HEK293 (cell line): Measurements from ENCODE around the gene PARP6.

Experiments
- CTCF ChIA-PET: fragments of 350-600 bp; formaldehyde crosslinking; extraction: SDS; loops from one replicate; lab custom pipeline; 2021; ENCODE audit warnings: antibody characterized with exemption; lab: Yijun Ruan, JAX
- POLR2A ChIA-PET: fragments of 300-600 bp; formaldehyde crosslinking; extraction: SDS; loops from one replicate; lab custom pipeline; 2020; ENCODE audit warnings: antibody characterized with exemption, inconsistent platforms; lab: Yijun Ruan, JAX
- H3K27ac ChIP-seq: fragments of 200-500 bp; sonication (Bioruptor generic); 2 replicates; pipeline ENCODE4 v1.5.1; 2014; ENCODE audit warnings: low read depth, low read length, control low read depth, inconsistent platforms; ENCODE audit errors: extremely low read depth
- H3K36me3 ChIP-seq, 2 experiments: fragments of 200-500 bp in 1 of 2; sonication (Bioruptor generic) in 1 of 2; 1 replicate in 1 of 2; 2 replicates in 1 of 2; pipeline ENCODE4 v1.5.1; 2014 to 2017; ENCODE audit warnings: inconsistent platforms in 2 of 2, low read length in 2 of 2; ENCODE audit not compliant: control insufficient read depth in 2 of 2, insufficient read depth in 1 of 2
- H3K4me1 ChIP-seq: fragments of 200-500 bp; sonication (Bioruptor generic); 2 replicates; pipeline ENCODE4 v1.5.1; 2014; ENCODE audit warnings: mild to moderate bottlenecking, low read length, inconsistent platforms; ENCODE audit not compliant: control insufficient read depth, insufficient read depth
- H3K4me3 ChIP-seq: 2 replicates; pipeline ENCODE4 v1.5.1; 2011; ENCODE audit warnings: low read depth, mild to moderate bottlenecking, control low read depth, low read length, moderate library complexity
- H3K9me3 ChIP-seq: fragments of 200-500 bp; sonication (Bioruptor generic); 2 replicates; pipeline ENCODE4 v1.5.1; 2014; ENCODE audit warnings: low read depth, low read length, inconsistent platforms; ENCODE audit not compliant: control insufficient read depth, insufficient read depth
- HOXD13 ChIP-seq: sonication (generic); formaldehyde crosslinking; IDR thresholded peaks from 2 replicates; pipeline ENCODE4 v1.8.0; 2022; ENCODE audit warnings: missing genetic modification reagents, borderline replicate concordance
- OVOL3 ChIP-seq: fragments of 450-650 bp; formaldehyde crosslinking; IDR thresholded peaks from 2 replicates; pipeline ENCODE4 v1.5.1; 2016; ENCODE audit warnings: missing biosample characterization, missing genetic modification characterization
- PRDM1 ChIP-seq: fragments of 450-650 bp; formaldehyde crosslinking; IDR thresholded peaks from 2 replicates; pipeline ENCODE4; 2016; ENCODE audit warnings: missing biosample characterization, missing genetic modification characterization
- SALL2 ChIP-seq: fragments of 450-650 bp; formaldehyde crosslinking; IDR thresholded peaks from 2 replicates; pipeline ENCODE4 v1.5.0; 2017; ENCODE audit warnings: missing biosample characterization, mild to moderate bottlenecking, missing genetic modification characterization, borderline replicate concordance
- ZBTB48 ChIP-seq: fragments of 450-650 bp; formaldehyde crosslinking; IDR thresholded peaks from 2 replicates; pipeline ENCODE4 v1.5.1; 2016; ENCODE audit warnings: missing biosample characterization, missing genetic modification characterization
- ZEB2 ChIP-seq: fragments of 450-650 bp; formaldehyde crosslinking; IDR thresholded peaks from 2 replicates; pipeline ENCODE4 v1.5.1; 2016; ENCODE audit warnings: missing biosample characterization, missing genetic modification characterization
- ZFP69B ChIP-seq: fragments of 450-650 bp; formaldehyde crosslinking; IDR thresholded peaks from 2 replicates; pipeline ENCODE4 v1.5.1; 2016; ENCODE audit warnings: missing biosample characterization, missing genetic modification characterization
- ZNF121 ChIP-seq: fragments of 450-650 bp; formaldehyde crosslinking; IDR thresholded peaks from 2 replicates; pipeline ENCODE4 v1.5.1; 2016; ENCODE audit warnings: missing biosample characterization, missing genetic modification characterization
- ZNF132 ChIP-seq: fragments of 450-650 bp; formaldehyde crosslinking; IDR thresholded peaks from 2 replicates; pipeline ENCODE4 v1.5.1; 2017; ENCODE audit warnings: missing biosample characterization, missing genetic modification characterization, borderline replicate concordance
- ZNF146 ChIP-seq: fragments of 450-650 bp; formaldehyde crosslinking; IDR thresholded peaks from 2 replicates; pipeline ENCODE4 v1.5.1; 2016; ENCODE audit warnings: missing biosample characterization, missing genetic modification characterization
- ZNF18 ChIP-seq: fragments of 450-650 bp; formaldehyde crosslinking; IDR thresholded peaks from 2 replicates; pipeline ENCODE4 v1.5.1; 2016; ENCODE audit warnings: missing biosample characterization, missing genetic modification characterization
- ZNF266 ChIP-seq: fragments of 450-650 bp; formaldehyde crosslinking; IDR thresholded peaks from 2 replicates; pipeline ENCODE4 v1.5.1; 2016; ENCODE audit warnings: missing biosample characterization, missing genetic modification characterization, low read depth
- ZNF274 ChIP-seq, 2 experiments: fragments of 200-500 bp in 1 of 2; fragments of 450-650 bp in 1 of 2; sonication (Bioruptor generic) in 1 of 2; formaldehyde crosslinking in 1 of 2; IDR thresholded peaks; 2 replicates each; pipeline versions ENCODE4 v1.5.1 to v1.6.1; 2014 to 2016; ENCODE audit warnings: borderline replicate concordance in 1 of 2, inconsistent platforms in 1 of 2, low read length in 1 of 2, missing biosample characterization in 1 of 2, missing genetic modification characterization in 1 of 2
- ZNF302 ChIP-seq: fragments of 450-650 bp; formaldehyde crosslinking; IDR thresholded peaks from 2 replicates; pipeline ENCODE4 v1.5.1; 2016; ENCODE audit warnings: missing biosample characterization, missing genetic modification characterization, low read depth
- ZNF311 ChIP-seq: fragments of 450-650 bp; formaldehyde crosslinking; IDR thresholded peaks from 2 replicates; pipeline ENCODE4 v1.5.1; 2017; ENCODE audit warnings: missing biosample characterization, missing genetic modification characterization, borderline replicate concordance
- ZNF341 ChIP-seq: fragments of 450-650 bp; formaldehyde crosslinking; IDR thresholded peaks from 2 replicates; pipeline ENCODE4; 2016; ENCODE audit warnings: low read depth, missing biosample characterization, missing genetic modification characterization
- ZNF366 ChIP-seq: fragments of 450-650 bp; formaldehyde crosslinking; conservative IDR thresholded peaks from 2 replicates; pipeline ENCODE4 v1.5.1; 2016; ENCODE audit warnings: missing biosample characterization, missing genetic modification characterization
- ZNF449 ChIP-seq: fragments of 450-650 bp; formaldehyde crosslinking; IDR thresholded peaks from 2 replicates; pipeline ENCODE4 v1.5.1; 2017; ENCODE audit warnings: missing biosample characterization, mild to moderate bottlenecking, missing genetic modification characterization, moderate library complexity
- ZNF514 ChIP-seq: fragments of 450-650 bp; formaldehyde crosslinking; IDR thresholded peaks from 2 replicates; pipeline ENCODE4 v1.5.1; 2016; ENCODE audit warnings: missing biosample characterization, missing genetic modification characterization
- ZNF521 ChIP-seq: fragments of 450-650 bp; formaldehyde crosslinking; IDR thresholded peaks from 2 replicates; pipeline ENCODE4 v1.5.1; 2017; ENCODE audit warnings: missing biosample characterization, mild to moderate bottlenecking, missing genetic modification characterization
- ZNF549 ChIP-seq: fragments of 450-650 bp; IDR thresholded peaks from 2 replicates; pipeline ENCODE4 v1.5.1; 2018; ENCODE audit warnings: missing biosample characterization, missing genetic modification characterization, mild to moderate bottlenecking, inconsistent platforms, moderate library complexity
- ZNF600 ChIP-seq: fragments of 450-650 bp; formaldehyde crosslinking; IDR thresholded peaks from 2 replicates; pipeline ENCODE4 v1.5.1; 2016; ENCODE audit warnings: missing biosample characterization, missing genetic modification characterization
- ZNF623 ChIP-seq: fragments of 450-650 bp; formaldehyde crosslinking; IDR thresholded peaks from 2 replicates; pipeline ENCODE4 v1.5.1; 2016; ENCODE audit warnings: missing biosample characterization, missing genetic modification characterization
- ZNF701 ChIP-seq: fragments of 450-650 bp; formaldehyde crosslinking; IDR thresholded peaks from 2 replicates; pipeline ENCODE4 v1.5.1; 2016; ENCODE audit warnings: missing biosample characterization, missing genetic modification characterization
- ZNF707 ChIP-seq: fragments of 450-650 bp; formaldehyde crosslinking; IDR thresholded peaks from 2 replicates; pipeline ENCODE4 v1.5.1; 2016; ENCODE audit warnings: missing biosample characterization, missing genetic modification characterization
- ZNF747 ChIP-seq: fragments of 450-650 bp; formaldehyde crosslinking; IDR thresholded peaks from 2 replicates; pipeline ENCODE4 v1.5.1; 2016; ENCODE audit warnings: missing biosample characterization, missing genetic modification characterization
- ZSCAN4 ChIP-seq: fragments of 450-650 bp; formaldehyde crosslinking; IDR thresholded peaks from 2 replicates; pipeline ENCODE4 v1.5.1; 2017; ENCODE audit warnings: missing biosample characterization, missing genetic modification characterization

PARP6 gene

GRCh38 chr15:72229076-72229946 lies 43.0 kb downstream of the PARP6 start (continued):
- TF ChIP-seq SALL2 (tag by site-specific recombination) (no peak), ZNF600 (peak; percentile 12), ZSCAN4 (tag by site-specific recombination) (0 out of 2 replicates have a peak, but pooled peaks have one; percentile 11)

- peaks cover 27 to 35% of the 10 kb centered on the region in 2 experiments for H3K36me3 ChIP-seq
Observed at GRCh38 chr15:72227720-72228119, 44.6 kb downstream of the PARP6 start.

GRCh38 chr15:72227192-72227586 lies 45.2 kb downstream of the PARP6 start:
- no peaks in the 10 kb centered on the region for H3K9me3 ChIP-seq
- ChIA-PET CTCF (interaction anchor here (0.6 to 3.6 kb wide), 28 partner anchors 10 to 474 kb away, joined by 3 to 35 read pairs (median 4); partner anchors contain the start of gene GRAMD2A), POLR2A (interaction anchor here (0.7 to 2.5 kb wide), 16 partner anchors 10 to 539 kb away, joined by 3 to 12 read pairs (median 4); partner anchors contain the start of gene GRAMD2A)
- peaks cover 34% of the 10 kb centered on the region for H3K4me1 ChIP-seq
- H3K4me3 ChIP-seq = no peak overlapping the region
- peaks cover 28 to 40% of the 10 kb centered on the region in 2 experiments for H3K36me3 ChIP-seq
- peak overlapping the region; percentile 98 for H3K27ac ChIP-seq
- TF ChIP-seq PRDM1 (tag by site-specific recombination) (no peak), OVOL3 (tag by site-specific recombination) (no peak), ZNF449 (tag by site-specific recombination) (no peak), ZNF521 (tag by site-specific recombination) (no peak), ZNF707 (no peak), ZNF514 (tag by site-specific recombination) (no peak), ZBTB48 (tag by site-specific recombination) (no peak), ZNF341 (tag by site-specific recombination) (no peak), ZNF366 (tag by site-specific recombination) (peak; percentile 74), ZNF121 (no peak), ZNF302 (tag by site-specific recombination) (no peak), ZNF311 (no peak), ZNF18 (no peak), ZFP69B (tag by site-specific recombination) (peak; percentile 26; the same call in 1 of the 2 replicates), ZNF549 (tag by site-specific recombination) (no peak), ZNF701 (tag by site-specific recombination) (no peak), ZNF623 (no peak), ZNF146 (tag by site-specific recombination) (0 out of 2 replicates have a peak, but pooled peaks have one; percentile 12), ZNF132 (tag by site-specific recombination) (no peak), ZNF274 (IDR thresholded peaks at IDR 0.05; ENCODE audit: low read length) (no peak), ZNF274 (tag by site-specific recombination; IDR thresholded peaks at IDR 0.05; ENCODE audit: borderline replicate concordance) (no peak)

More at GRCh38 chr15:72227720-72228119, 44.6 kb downstream of the PARP6 start:
- ChIA-PET CTCF (interaction anchor here (0.7 to 3.6 kb wide), 12 partner anchors 9 to 475 kb away, joined by 3 to 35 read pairs (median 7); partner anchors contain the start of gene GRAMD2A), POLR2A (interaction anchor here (0.6 to 2.5 kb wide), 11 partner anchors 8 to 539 kb away, joined by 3 to 12 read pairs (median 4); no protein-coding TSS in a partner anchor)
- H3K4me3 ChIP-seq = peak overlapping the region; percentile 19
- peak overlapping the region; percentile 98 for H3K27ac ChIP-seq
- H3K4me1 ChIP-seq = peaks cover 33% of the 10 kb centered on the region
- TF ChIP-seq ZNF747 (tag by site-specific recombination) (no peak), ZNF266 (tag by site-specific recombination) (no peak), HOXD13 (CRISPR knock-in tag) (no peak), ZSCAN4 (tag by site-specific recombination) (no peak), OVOL3 (tag by site-specific recombination) (no peak), ZEB2 (tag by site-specific recombination) (no peak)
- no peaks in the 10 kb centered on the region for H3K9me3 ChIP-seq
